ENCODE data around the gene PDIA4. TPM values are rescaled to one million over a fixed set of nuclear protein-coding genes. Genes with fewer than 3 reads are reported as not detected.

The PDIA4 gene
- total RNA-seq, 1 donor from 2014 or later, result 129 TPM

- Histone ChIP-seq H3K9me3 (no peaks in the 10 kb centered on the region), H3K4me3 (no peak overlapping the region), H3K27me3 (no peaks in the 10 kb centered on the region), H3K36me3 (no peaks in the 10 kb centered on the region), H3K27ac (no peak overlapping the region), H3K4me1 (no peaks in the 10 kb centered on the region)
- intact Hi-C loops (cut with DNase I), result no loop called here
- DNase-seq (ENCODE audit: low spot score in 2 of 2), result no peak
- TF ChIP-seq CTCF (IDR thresholded peaks at IDR 0.05), result no peak
Observed at GRCh38 chr7:148953676-148954075, 74.6 kb downstream of the PDIA4 start.

Other genes starting within 250 kb of the PDIA4 start
- not detected for gene EZH2, start 144.2 kb downstream of the PDIA4 start, total RNA-seq
- 8.4 TPM for gene ZNF786, start 62.2 kb upstream of the PDIA4 start, total RNA-seq
- not detected for gene ZNF425, start 97.8 kb upstream of the PDIA4 start, total RNA-seq
- 19.6 TPM for gene ZNF398, start 118.9 kb upstream of the PDIA4 start, total RNA-seq
- gene ZNF282, start 167.0 kb upstream of the PDIA4 start, total RNA-seq, result 17.9 TPM
- 5.2 TPM for gene ZNF212, start 211.1 kb upstream of the PDIA4 start, total RNA-seq
- 25.7 TPM for gene ZNF783, start 233.7 kb upstream of the PDIA4 start, total RNA-seq